B cell (primary cell): ENCODE measurements around the gene SLC26A8. TPM values are rescaled to one million over a fixed set of nuclear protein-coding genes. Genes with fewer than 3 reads are reported as not detected.

ENCODE experiments used
- ATAC-seq: fragments of 200-7000 bp; cut with Tn5 transposase; one replicate; pipeline ENCODE4 v1.10.0; 2021; ENCODE audit warnings: low read depth, mild to moderate bottlenecking, moderate number of reproducible peaks, moderate library complexity
- CTCF ChIA-PET: fragments of 350-600 bp; sonication (Branson Sonifier 250); formaldehyde crosslinking; loops from one replicate; lab custom pipeline; 2021; ENCODE audit warnings: antibody characterized with exemption, inconsistent platforms; lab: Charles Lee
- POLR2A ChIA-PET: fragments of 350-600 bp; sonication (Branson Sonifier 250); formaldehyde crosslinking; loops from one replicate; lab custom pipeline; 2021; ENCODE audit warnings: antibody characterized with exemption; lab: Charles Lee
- DNase-seq: peaks from one replicate; pipeline ENCODE4 v3.0.0; 2013
- H2AFZ ChIP-seq: 2 replicates; pipeline ENCODE4 v1.6.1; 2012; ENCODE audit warnings: mild to moderate bottlenecking, low read depth, low read length; ENCODE audit not compliant: insufficient read depth, poor library complexity, severe bottlenecking
- H3K27ac ChIP-seq, 2 donors: 1 replicate in 1 of 2; 2 replicates in 1 of 2; pipeline ENCODE4 v1.5.1; 2012 to 2013; ENCODE audit warnings: low read length in 2 of 2, mild to moderate bottlenecking in 2 of 2, moderate library complexity in 1 of 2
- H3K27me3 ChIP-seq, 4 experiments: fragments of 200-600 bp in 1 of 4; sonication (generic) in 1 of 4; replicated peaks in 1 of 4; 1 replicate in 2 of 4; 2 replicates in 2 of 4; pipeline versions ENCODE4 v1.6.1 to v1.7.0; 2013 to 2016; ENCODE audit warnings: low read length in 3 of 4, mild to moderate bottlenecking in 2 of 4, mixed read lengths in 1 of 4, moderate library complexity in 1 of 4; ENCODE audit not compliant: insufficient read depth in 4 of 4, control insufficient read depth in 3 of 4; ENCODE audit errors: control extremely low read depth in 1 of 4
- H3K36me3 ChIP-seq, 2 experiments: replicated peaks in 1 of 2; 1 replicate in 1 of 2; 2 replicates in 1 of 2; pipeline versions ENCODE4 v1.6.1 to v1.7.1; 2013; ENCODE audit warnings: low read length in 1 of 2; ENCODE audit not compliant: insufficient read depth in 2 of 2, control insufficient read depth in 1 of 2; ENCODE audit errors: control extremely low read depth in 1 of 2, extremely low read depth in 1 of 2
- H3K4me1 ChIP-seq, 2 donors: fragments of 200-600 bp in 1 of 2; sonication (generic) in 1 of 2; 1 replicate in 1 of 2; 2 replicates in 1 of 2; pipeline versions ENCODE4 v1.5.1 to v1.6.1; 2013 to 2017; ENCODE audit warnings: low read length in 2 of 2; ENCODE audit not compliant: control insufficient read depth in 2 of 2, insufficient read depth in 2 of 2
- H3K4me2 ChIP-seq: replicated peaks from 2 replicates; pipeline ENCODE3; 2012; ENCODE audit warnings: mild to moderate bottlenecking, low read depth, low read length; ENCODE audit not compliant: poor library complexity, severe bottlenecking
- H3K4me3 ChIP-seq, 5 experiments: fragments of 200-600 bp in 1 of 5; sonication (generic) in 1 of 5; 1 replicate in 3 of 5; 2 replicates in 2 of 5; pipeline versions ENCODE4 v1.5.1 to v1.7.0; 2011 to 2016; ENCODE audit warnings: low read length in 4 of 5, mild to moderate bottlenecking in 4 of 5, low read depth in 2 of 5, control low read depth in 1 of 5, moderate library complexity in 1 of 5; ENCODE audit not compliant: insufficient read depth in 1 of 5; ENCODE audit errors: control extremely low read depth in 1 of 5, extremely low read depth in 1 of 5
- H3K79me2 ChIP-seq: fragments of 200-600 bp; sonication (generic); one replicate; pipeline ENCODE4 v1.6.0; 2016; ENCODE audit warnings: low read length; ENCODE audit not compliant: control insufficient read depth, insufficient read depth
- H3K9ac ChIP-seq: fragments of 200-600 bp; sonication (generic); 2 replicates; pipeline ENCODE4 v1.6.1; 2017; ENCODE audit warnings: mild to moderate bottlenecking, low read length, moderate library complexity
- H3K9me3 ChIP-seq, 3 donors: one replicate each; pipeline versions ENCODE4 v1.6.1 to v1.7.1; 2013; ENCODE audit warnings: low read length in 2 of 3; ENCODE audit not compliant: control insufficient read depth in 2 of 3, insufficient read depth in 1 of 3; ENCODE audit errors: control extremely low read depth in 1 of 3
- H4K20me1 ChIP-seq: 2 replicates; pipeline ENCODE4 v1.6.0; 2012; ENCODE audit warnings: mild to moderate bottlenecking, low read length; ENCODE audit not compliant: insufficient read depth, control insufficient read depth, poor library complexity, severe bottlenecking
- H3K27ac Mint-ChIP-seq: one replicate; pipeline ENCODE4 v1.8.0; 2021; ENCODE audit warnings: mixed read lengths
- H3K27me3 Mint-ChIP-seq: one replicate; pipeline ENCODE4 v1.8.0; 2021; ENCODE audit warnings: mixed read lengths
- H3K4me1 Mint-ChIP-seq: one replicate; pipeline ENCODE4 v1.8.0; 2021; ENCODE audit warnings: mixed read lengths
- H3K4me3 Mint-ChIP-seq: one replicate; pipeline ENCODE4 v1.8.0; 2021; ENCODE audit warnings: mixed read lengths
- H3K9me3 Mint-ChIP-seq: one replicate; pipeline ENCODE4 v1.8.0; 2022; ENCODE audit warnings: mixed read lengths; ENCODE audit not compliant: insufficient read depth
- CTCF ChIP-seq: fragments of 200-600 bp; IDR thresholded peaks from one replicate; pipeline ENCODE4 v1.8.0; 2022; ENCODE audit warnings: antibody characterized with exemption, mild to moderate bottlenecking
- EZH2 ChIP-seq: IDR thresholded peaks from 2 replicates; pipeline ENCODE4 v1.6.1; 2012; ENCODE audit warnings: borderline replicate concordance, low read depth, mild to moderate bottlenecking, moderate library complexity, low read length; ENCODE audit not compliant: insufficient read depth, poor library complexity, severe bottlenecking
- WGBS: methylation state at CpG from one replicate; pipeline ENCODE4 v1.1.5; 2013; ENCODE audit warnings: missing lambda C conversion rate; ENCODE audit not compliant: insufficient coverage; 5-methylcytosine and 5-hydroxymethylcytosine counted together
- intact Hi-C: fragments of 100-400 bp; cut with micrococcal nuclease; formaldehyde crosslinking; loops from one replicate; pipeline ENCODE4 v1.10.0; 2022
- polyA plus RNA-seq: library from polyadenylated mRNA; depleted of rRNA; stranded (reverse); fragments of >200 nt; gene quantifications from 2 replicates; pipeline ENCODE4 v1.2.3, GENCODE V29; 2012
- total RNA-seq, 2 donors: library from RNA; stranded (reverse); fragments of 120-200 nt in 1 of 2; gene quantifications; 1 replicate in 1 of 2; 2 replicates in 1 of 2; pipeline versions ENCODE4 v1.2.3 to v1.2.4, GENCODE V29; 2013 to 2022

SLC26A8 gene
- total and polyA plus RNA-seq, 2 donors (not counting 1 experiment from before 2014, with no cell fraction given), result 0.01 TPM; not detected in 1

- peak within 1 kb of the TSS; percentile 96 for H3K4me3 Mint-ChIP-seq
- peaks cover 20% of the 10 kb centered on the region for H3K27me3 Mint-ChIP-seq
- peak within 1 kb of the TSS; percentile 61 to 64 for H3K27ac ChIP-seq
- intact Hi-C loops, result loop anchor here (1.0 to 5.0 kb wide), 8 partner anchors 68 to 575 kb away; partner anchors contain the start of genes BRPF3, FANCE, SRPK1 and SRSF3
- H3K4me3 ChIP-seq, result peak within 1 kb of the TSS; percentile 79 to 91 (median 87)
- H3K4me1 ChIP-seq, result peaks cover 29 to 35% of the 10 kb centered on the region in 2 donors
- H3K27ac Mint-ChIP-seq, result peak within 1 kb of the TSS; percentile 94
- H3K27me3 ChIP-seq, result peaks cover 0 to 19% (median 16%) of the 10 kb centered on the region in 4 experiments
- H4K20me1 ChIP-seq, result peaks cover 32% of the 10 kb centered on the region
- WGBS, result under 1% methylated on average over 62 of the region's 62 CpGs
- ATAC-seq, result peak; percentile 94
- H3K9me3 Mint-ChIP-seq, result no peaks in the 10 kb centered on the region
- DNase-seq, result peak; percentile 100
- ChIA-PET CTCF (interaction anchor here (0.6 to 9.2 kb wide), 24 partner anchors 10 to 1184 kb away, joined by 3 to 150 read pairs (median 5); partner anchors contain the start of gene BRPF3), POLR2A (interaction anchor here (0.6 to 1.5 kb wide), 8 partner anchors 66 to 344 kb away, joined by 3 to 6 read pairs (median 4); no protein-coding TSS in a partner anchor)
- peaks cover 48% of the 10 kb centered on the region for H3K79me2 ChIP-seq
- peak within 1 kb of the TSS; percentile 88 for H3K9ac ChIP-seq
- H3K36me3 ChIP-seq, result no peaks in the 10 kb centered on the region
- TF ChIP-seq EZH2 (no peak), CTCF (peak; percentile 86)
- peak within 1 kb of the TSS; percentile 96 for H2AFZ ChIP-seq
- peak within 1 kb of the TSS; percentile 81 for H3K4me2 ChIP-seq
- H3K9me3 ChIP-seq, result no peaks in the 10 kb centered on the region
- H3K4me1 Mint-ChIP-seq, result peaks cover 38% of the 10 kb centered on the region
These were observed 3.2 kb upstream of the SLC26A8 start, which contains the start of gene MAPK14 for GRCh38 chr6:36027501-36028087. Gene MAPK14 (plus strand): TSS chr6:36027808. CDS start chr6:36028158, 350 bp downstream.

GRCh38 chr6:36025932-36026327, 1.5 kb upstream of the SLC26A8 start:
- H2AFZ ChIP-seq, result no peak overlapping the region
- no peak overlapping the region for H3K9ac ChIP-seq
- 98% methylated on average over 5 of the region's 5 CpGs for WGBS
- H3K4me2 ChIP-seq, result no peak overlapping the region
- ChIA-PET POLR2A (no interaction called here), CTCF (interaction anchor here (0.7 to 9.2 kb wide), 6 partner anchors 12 to 334 kb away, joined by 3 to 150 read pairs (median 4); no protein-coding TSS in a partner anchor)
- no peak overlapping the region for H3K27ac ChIP-seq
- DNase-seq, result no peak
- Mint-ChIP-seq H3K4me3 (no peak overlapping the region), H3K9me3 (no peaks in the 10 kb centered on the region), H3K4me1 (peaks cover 26% of the 10 kb centered on the region), H3K27ac (no peak overlapping the region), H3K27me3 (peaks cover 23% of the 10 kb centered on the region)
- peaks cover 0 to 19% (median 16%) of the 10 kb centered on the region in 4 experiments for H3K27me3 ChIP-seq
- peaks cover 34% of the 10 kb centered on the region for H3K79me2 ChIP-seq
- intact Hi-C loops, result loop anchor here (2.0 to 5.0 kb wide), 4 partner anchors 95 to 574 kb away; partner anchors contain the start of genes FANCE and SRSF3
- no peak for ATAC-seq
- H4K20me1 ChIP-seq, result peaks cover 16% of the 10 kb centered on the region
- H3K36me3 ChIP-seq, result no peaks in the 10 kb centered on the region
- H3K4me3 ChIP-seq, result no peak overlapping the region
- no peaks in the 10 kb centered on the region for H3K9me3 ChIP-seq
- peaks cover 20 to 24% of the 10 kb centered on the region in 2 donors for H3K4me1 ChIP-seq
- TF ChIP-seq EZH2 (no peak), CTCF (no peak)
